Kasumi-1 (cell line): ENCODE measurements around the gene ZCCHC14.
"Not testable (repeated sequence)": the region's sequence is repeated elsewhere in the genome, so short reads cannot be mapped to it uniquely, and the experiment has no call there.

Experiments used
- DNase-seq, 2 experiments: peaks; one replicate each; lab custom pipeline; 2025; lab: John Stamatoyannopoulos, UW

The ZCCHC14 gene

DNA sequence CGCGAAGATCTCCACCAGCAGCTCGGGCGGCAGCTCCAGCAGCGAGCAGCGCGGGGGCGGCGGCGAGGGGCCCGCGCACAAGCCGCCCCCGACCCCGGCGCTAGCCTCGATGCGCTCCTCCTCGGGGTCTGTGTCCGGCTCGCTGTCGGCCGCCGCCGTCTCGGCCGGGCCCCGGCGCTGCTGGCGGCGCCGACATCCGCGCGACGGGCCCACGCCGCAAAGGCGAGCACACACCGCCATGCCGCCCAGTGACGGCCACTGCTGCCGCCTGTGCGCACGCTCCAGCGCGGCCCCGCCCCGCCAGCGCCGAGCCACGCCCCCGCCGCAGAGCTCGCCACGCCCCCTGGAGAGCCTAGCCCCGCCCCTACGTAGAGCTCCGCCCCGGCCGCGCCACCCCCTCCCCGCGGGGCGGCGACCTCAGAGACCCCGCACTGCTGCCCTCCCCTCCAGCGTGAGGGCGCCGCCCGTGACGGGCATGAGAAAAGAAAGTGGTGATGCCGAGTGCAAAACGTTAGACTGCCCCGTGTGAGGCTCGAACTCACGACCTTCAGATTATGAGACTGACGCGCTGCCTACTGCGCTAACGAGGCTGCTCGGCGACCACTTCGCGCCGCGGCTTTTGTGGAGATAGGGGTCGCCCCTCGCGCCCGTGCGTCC, 109.2 kb downstream of the ZCCHC14 start, which contains the start of gene FBXO31:
TSS of gene FBXO31 (minus strand) at position 272 of the 657 bp plus-strand sequence. CDS start at position 240, 32 bp downstream.
- peak; percentile 76 to 79 for DNase-seq

DNA sequence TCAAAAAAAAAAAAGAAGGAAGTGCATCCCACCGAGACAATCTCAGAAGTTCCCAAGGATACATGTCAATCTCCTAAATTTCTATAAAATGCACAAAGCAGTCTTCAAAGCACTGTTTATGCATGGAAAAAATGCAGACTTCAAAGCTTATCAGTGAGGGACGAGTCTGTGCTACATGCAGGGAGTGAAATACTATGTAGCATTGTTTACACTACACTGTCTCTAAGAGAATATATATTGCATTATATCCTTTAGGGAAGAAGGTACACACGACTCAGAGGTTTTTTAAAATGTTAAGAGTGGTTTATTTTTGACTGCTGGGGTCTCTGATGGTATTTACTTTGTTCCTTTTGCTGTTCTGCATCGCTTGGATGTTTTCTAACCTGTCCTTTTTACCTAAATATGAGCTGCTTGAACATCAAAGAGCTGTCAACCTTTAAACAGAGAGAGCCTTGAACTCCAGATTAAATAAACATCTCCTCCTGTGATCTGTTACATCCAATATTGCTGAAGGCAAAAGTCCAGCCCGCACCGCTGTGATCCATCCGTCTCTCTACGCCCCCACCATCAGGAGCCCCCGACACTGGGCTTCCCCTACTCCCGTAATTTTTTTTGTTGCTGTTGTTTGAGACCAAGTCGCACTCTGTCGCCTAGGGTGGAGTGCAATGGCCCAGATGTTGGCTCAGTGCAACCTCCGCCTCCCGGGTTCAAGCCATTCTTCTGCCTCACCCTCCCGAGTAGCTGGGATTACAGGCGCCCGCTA, 110.6 kb downstream of the ZCCHC14 start:
- DNase-seq: no peak

DNA sequence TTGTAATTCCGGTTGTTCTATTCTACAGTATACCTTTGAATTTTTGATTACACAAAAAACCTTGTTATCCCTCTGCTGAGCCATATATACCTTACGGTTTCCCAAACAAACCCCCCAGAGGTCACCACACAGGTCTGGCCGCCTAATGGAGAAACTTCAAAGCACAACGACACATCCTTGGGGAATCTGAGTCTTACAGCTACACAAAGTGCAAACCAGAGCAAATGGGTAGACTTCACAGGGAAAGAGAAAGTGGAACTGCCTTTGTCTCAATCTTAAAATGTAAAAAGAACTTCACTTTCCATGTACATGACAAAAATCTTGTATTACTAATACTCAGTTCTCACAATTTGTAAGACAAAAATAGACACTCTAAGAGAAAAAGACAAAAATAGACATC, 111.9 kb downstream of the ZCCHC14 start:
- no peak for DNase-seq

DNA sequence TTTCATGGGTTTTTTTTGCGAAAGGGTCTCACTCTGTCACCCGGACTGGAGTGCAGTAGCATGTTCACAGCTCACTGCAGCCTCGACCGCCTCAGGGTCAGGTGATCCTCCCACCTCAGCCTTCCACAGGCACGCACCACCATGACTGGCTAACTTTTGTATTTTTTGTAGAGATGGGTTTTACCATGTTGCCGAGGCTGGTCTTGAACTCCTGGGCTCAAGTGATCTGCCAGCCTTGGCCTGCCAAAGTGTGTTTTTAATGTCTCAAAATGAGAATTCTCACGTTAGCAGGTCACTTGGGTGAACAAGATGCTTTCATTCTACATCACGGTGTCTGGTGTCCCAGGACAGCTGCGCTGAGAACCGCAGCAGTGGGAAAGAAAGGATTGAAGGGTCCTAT, 112.4 kb downstream of the ZCCHC14 start:
- no peak for DNase-seq

DNA sequence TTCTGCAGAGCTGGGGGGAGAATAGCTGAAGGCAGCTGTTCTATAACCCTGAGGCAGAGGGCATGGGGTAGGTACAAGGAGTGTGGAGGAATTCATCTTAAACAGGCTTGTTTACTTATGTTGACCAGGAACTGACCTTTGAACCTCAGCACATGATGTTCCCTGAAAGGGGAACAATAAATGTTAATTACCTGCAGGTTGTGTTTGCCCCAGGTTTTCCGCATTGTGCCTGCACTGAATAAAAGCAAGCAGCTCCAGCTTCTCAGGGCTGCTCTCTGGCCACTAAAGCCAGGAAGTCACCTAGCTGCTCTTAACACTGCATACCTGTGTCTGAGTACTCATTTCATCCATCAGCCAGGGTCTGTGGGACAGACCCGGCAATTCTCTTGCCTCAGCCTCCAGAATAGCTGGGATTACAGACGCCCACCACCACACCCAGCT, 113.5 kb downstream of the ZCCHC14 start:
- not testable (repeated sequence) for DNase-seq

DNA sequence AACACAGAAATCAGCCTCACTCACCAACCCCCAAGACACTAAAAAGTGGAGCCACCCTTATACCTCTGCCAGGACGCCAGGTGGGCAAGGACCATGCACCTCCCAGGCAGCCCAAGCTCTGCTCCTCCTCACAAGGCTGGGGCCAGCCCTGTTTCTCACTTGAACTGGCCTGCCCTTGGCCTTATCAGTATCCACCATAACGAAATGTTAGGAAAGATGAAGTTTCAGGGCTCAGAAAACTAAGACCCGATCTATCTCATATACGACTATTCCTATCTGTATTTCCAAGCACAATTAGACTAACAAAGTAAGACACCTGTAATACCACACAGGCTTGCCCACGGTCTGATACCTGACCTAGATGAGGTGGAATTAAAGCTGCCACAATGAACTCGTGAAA, 116.2 kb downstream of the ZCCHC14 start:
- no peak for DNase-seq

GRCh38 chr16:87375426-87376135, 117.2 kb downstream of the ZCCHC14 start:
- DNase-seq: no peak

DNA sequence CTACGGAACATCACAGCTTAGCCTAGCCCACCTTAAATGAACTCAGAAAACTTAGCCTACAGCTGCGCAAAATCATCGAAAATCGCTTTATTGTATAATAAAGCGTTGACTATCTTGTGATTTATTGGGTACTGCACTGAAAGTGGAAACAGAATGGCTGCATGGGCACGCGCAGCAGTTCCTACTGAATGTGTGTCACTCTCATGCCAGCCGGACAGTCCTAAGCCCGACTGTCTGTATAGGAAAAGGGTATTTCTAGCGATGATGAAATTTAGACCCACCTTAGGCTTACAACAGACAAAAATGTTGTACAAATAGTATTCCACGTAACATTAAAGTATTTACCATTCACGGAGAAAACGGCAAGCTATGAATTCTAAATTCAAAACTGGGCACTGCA, 118.5 kb downstream of the ZCCHC14 start:
- no peak for DNase-seq

DNA sequence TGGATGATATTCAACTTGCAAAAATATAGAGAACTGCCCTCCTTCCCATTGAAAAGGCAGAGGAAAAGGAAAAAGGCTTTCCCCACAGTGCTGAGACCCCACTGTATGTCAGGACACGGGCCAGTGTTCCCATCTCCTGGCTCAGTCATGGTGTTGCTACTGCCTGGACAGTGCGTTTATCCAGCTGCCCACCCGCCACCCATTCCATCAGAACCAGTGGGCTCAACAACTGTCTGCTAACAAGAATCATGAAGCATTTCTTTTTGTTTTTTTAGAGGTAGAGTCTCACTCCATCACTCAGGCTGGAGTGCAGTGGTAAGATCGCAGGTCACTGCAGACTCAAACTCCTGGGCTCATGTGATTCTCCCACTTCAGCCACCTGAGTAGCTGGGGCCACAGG, 120.5 kb downstream of the ZCCHC14 start:
- no peak for DNase-seq

DNA sequence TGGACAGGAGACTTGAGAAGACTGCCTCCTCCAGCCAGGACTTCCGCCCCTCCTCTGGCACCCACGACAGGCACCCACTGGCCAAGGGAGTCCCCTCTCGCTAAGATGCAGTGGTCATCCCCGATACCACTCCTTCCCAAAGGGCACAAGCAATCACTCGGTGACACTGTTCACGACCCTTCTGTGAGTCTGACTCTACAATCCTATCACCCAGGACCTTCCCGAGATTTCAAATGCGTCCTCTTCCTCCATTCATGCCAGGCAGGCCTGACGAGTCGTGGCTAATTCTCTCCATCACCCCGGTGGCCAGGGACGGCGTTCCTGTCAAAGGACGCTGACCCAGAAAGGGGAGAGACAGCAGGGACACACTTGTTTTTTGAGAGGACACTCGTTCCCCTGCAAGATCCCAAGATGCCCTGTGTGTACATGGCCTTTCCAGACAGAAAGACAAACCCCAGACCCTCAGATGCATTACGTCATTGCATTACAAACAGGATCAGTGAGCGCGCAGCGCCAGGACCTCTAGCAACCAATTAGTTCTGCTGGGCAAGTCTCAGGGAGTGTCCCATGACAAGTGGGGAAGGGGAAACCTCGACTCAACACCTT, 121.5 kb downstream of the ZCCHC14 start:
- no peak for DNase-seq

- no peak for DNase-seq
These were observed 122.8 kb downstream of the ZCCHC14 start for GRCh38 chr16:87369796-87370719.

DNA sequence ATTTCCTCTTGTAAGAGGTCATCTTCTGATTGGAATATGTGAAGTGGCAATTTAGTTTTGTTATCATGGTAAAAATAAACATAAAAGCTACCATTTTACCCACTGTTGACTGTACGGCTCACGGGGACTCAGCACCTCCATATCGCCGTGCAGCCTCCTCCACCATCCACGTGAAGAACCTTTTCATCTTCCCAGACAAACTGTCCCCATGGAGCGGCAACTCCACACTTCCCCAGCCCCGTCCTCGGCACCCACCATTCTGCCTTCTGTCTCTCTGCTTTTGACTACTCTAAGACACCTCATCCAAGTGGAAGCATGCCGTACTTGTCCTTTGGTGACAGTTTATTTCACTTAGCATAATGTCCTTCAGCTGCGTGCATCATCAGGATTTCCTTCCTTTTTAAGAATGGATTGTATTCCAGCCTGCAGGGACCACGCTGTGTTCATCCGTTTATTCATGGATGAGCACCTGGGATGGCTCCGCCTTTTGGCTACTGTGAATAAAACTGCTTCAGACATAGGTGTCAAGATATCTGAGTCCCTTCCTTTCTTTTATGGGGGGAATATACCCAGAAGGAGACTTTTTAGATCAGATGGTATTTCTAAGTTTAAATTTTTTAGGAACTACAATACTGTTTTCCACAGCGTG, 123.6 kb downstream of the ZCCHC14 start:
- no peak for DNase-seq

DNA sequence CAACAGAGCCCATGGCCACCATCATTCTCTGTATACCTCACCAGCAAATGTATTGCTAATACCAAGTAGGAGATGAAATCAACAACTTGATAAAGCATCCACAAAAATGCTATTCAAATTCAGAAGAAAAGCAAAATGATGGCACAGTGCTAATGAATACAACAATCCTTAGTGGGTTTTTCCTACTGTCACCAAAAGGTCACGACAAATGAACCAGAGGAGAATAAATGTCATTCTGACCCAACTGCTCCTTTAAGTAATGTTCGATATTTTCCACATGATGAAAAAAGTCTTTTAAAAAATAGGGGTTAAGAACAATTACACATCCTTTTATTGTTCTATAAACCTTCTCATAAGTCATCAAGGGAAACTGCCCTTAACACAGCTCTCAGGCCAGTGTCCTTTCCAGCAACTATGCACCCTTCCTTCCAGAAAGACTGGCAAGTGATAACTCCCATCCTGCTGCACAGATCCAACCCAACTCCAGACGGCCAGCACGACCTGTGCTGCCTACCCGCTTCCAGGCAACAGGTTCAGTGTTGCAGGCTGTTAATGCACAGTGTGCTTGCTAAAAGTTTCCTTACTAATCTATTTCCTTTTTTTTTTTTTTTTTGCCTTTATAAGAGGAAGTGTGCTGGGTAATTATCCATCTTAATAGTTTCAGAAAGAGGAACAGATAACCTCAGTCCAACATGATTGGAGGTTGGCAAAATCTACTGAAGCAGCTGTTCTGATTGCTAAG, 124.6 kb downstream of the ZCCHC14 start:
- peak; percentile 73 to 88 for DNase-seq

DNA sequence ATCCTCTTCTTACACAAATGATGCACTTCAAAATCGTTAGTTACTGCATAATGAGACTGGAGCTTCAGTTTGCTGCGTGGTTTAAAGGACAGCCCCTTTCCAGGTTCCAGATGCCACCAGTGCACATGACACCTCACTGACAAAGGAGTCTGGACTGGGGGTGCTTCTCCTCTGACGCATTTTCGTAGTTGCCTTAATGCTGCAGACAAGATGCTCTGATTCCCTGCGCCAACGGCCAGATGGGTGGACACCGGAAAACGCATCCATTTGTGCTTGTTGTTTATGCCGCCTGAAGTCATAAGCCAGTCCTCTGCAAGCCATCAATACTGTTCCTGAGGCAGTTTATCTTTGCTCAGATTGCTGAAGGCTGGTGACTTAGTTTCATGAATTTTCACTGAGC, 125.3 kb downstream of the ZCCHC14 start:
- no peak for DNase-seq

DNA sequence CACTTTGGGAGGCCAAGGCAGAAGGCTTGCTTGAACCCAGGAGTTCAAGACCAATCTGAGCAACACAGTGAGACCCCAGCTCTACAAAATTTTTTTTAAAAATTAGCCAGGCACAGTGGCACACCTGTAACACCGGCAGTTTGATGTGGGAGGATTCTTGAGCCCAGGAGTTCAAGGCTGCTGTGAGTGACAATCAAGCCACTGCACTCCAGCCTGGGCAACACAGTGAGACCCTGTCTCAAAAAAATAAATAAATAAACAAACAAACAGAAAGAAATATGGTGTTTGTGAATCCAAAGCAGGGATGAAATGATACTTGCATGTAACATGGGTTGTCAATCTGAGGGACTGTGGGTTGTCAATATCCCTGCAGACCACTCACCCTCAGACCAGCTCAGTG, 125.9 kb downstream of the ZCCHC14 start:
- no peak for DNase-seq

- no peak for DNase-seq
These were observed 126.5 kb downstream of the ZCCHC14 start for GRCh38 chr16:87366288-87366687.

- no peak for DNase-seq
These were observed 127.7 kb downstream of the ZCCHC14 start for GRCh38 chr16:87365021-87365713.

- DNase-seq: no peak
These were observed 128.9 kb downstream of the ZCCHC14 start for GRCh38 chr16:87363771-87364455.
